ENCODE results near the gene PNLIPRP3. TPM values are rescaled to one million over a fixed set of nuclear protein-coding genes. Genes with fewer than 3 reads are reported as not detected.

The PNLIPRP3 gene
- total RNA-seq, 4 donors from 2014 or later = 0.40 TPM; not detected in 3

DNA sequence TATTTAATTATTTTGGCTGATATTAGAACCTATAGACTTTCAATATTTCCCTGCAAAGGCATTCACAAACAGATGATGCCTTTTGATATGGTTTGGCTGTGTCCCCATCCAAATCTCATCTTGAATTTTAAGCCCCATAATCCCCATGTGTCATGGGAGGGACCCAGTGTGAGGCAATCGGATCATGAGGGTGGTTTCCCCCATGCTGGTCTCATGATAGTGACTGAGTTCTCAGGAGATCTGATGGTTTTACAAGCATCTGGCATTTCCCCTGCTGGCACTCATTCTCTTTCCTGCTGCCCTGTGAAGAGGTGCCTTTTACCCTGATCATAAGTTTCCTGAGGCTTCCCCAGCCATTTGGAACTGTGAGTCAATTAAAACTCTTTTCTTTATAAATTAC, 9.3 kb upstream of the PNLIPRP3 start:
- no peaks in the 10 kb centered on the region for H3K9me3 ChIP-seq
- DNase-seq = no peak
- H3K27me3 ChIP-seq = no peaks in the 10 kb centered on the region
- no peaks in the 10 kb centered on the region for H3K36me3 ChIP-seq
- no peak overlapping the region for H3K4me3 ChIP-seq
- H3K4me1 ChIP-seq = no peaks in the 10 kb centered on the region
- no peak overlapping the region for H3K27ac ChIP-seq
- TF ChIP-seq POLR2A (IDR thresholded peaks at IDR 0.05) = no peak
- TF ChIP-seq, protein P1, sequence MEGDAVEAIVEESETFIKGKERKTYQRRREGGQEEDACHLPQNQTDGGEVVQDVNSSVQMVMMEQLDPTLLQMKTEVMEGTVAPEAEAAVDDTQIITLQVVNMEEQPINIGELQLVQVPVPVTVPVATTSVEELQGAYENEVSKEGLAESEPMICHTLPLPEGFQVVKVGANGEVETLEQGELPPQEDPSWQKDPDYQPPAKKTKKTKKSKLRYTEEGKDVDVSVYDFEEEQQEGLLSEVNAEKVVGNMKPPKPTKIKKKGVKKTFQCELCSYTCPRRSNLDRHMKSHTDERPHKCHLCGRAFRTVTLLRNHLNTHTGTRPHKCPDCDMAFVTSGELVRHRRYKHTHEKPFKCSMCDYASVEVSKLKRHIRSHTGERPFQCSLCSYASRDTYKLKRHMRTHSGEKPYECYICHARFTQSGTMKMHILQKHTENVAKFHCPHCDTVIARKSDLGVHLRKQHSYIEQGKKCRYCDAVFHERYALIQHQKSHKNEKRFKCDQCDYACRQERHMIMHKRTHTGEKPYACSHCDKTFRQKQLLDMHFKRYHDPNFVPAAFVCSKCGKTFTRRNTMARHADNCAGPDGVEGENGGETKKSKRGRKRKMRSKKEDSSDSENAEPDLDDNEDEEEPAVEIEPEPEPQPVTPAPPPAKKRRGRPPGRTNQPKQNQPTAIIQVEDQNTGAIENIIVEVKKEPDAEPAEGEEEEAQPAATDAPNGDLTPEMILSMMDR (IDR thresholded peaks at IDR 0.05) = no peak

DNA sequence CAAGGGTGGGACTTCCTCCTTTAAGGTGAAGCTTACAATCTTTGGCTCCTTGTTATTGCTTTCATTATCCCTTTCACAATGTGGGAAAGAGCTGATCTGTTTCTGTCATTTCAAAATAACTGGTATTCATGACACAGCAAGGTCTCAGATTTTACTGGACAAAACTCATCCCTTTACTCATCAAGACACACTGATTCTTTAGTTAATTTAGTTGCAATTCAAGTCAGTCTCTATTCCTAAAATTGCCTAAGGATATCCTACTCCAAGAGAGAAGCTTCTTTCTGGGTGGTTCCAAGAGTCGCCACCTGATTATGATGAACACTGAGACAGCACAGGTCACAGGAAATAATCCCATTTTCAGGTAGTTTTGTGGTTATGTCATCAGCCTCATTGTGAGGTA, 5.8 kb upstream of the PNLIPRP3 start:
- DNase-seq = no peak
- Histone ChIP-seq H3K9me3 (no peaks in the 10 kb centered on the region), H3K4me1 (no peaks in the 10 kb centered on the region), H3K4me3 (no peak overlapping the region), H3K27me3 (no peaks in the 10 kb centered on the region), H3K27ac (no peak overlapping the region), H3K36me3 (no peaks in the 10 kb centered on the region)
- no peak for TF ChIP-seq POLR2A (IDR thresholded peaks at IDR 0.05)
- TF ChIP-seq, protein P1 (IDR thresholded peaks at IDR 0.05) = no peak

DNA sequence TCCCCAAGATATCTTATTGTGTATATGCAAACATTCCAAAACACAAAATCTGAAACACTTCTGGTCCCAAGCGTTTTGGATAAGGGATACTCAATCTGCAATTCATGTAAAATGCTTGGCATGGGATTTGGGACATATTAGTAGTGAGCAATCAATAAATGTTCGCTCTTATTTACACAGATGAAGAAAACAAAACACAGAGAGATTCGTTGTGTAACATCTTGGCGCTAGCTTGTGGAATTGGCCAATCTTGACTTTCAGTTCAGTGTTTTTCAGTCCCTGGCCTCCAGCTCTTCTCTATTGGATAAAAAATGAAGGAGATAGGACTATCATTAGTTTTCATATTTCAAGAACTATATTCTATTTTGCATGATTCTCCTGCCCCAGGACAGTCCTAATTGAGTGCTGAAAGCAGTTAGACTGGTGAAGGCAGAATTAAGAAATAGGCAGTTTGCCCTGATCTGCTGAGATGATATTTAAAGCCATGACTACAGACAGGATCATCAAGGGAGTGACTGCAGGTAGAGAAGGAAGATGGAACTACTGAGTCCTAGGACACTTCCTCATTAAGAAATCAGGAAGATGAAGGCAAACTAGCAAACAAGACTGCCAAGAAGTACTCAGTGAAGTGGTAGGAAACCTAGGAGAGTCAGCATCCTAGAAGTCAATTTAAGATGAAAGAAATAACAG, 1.8 kb downstream of the PNLIPRP3 start:
- no peaks in the 10 kb centered on the region for H3K27me3 ChIP-seq
- TF ChIP-seq POLR2A (IDR thresholded peaks at IDR 0.05) = no peak
- TF ChIP-seq, protein P1 (IDR thresholded peaks at IDR 0.05) = no peak
- H3K36me3 ChIP-seq = no peaks in the 10 kb centered on the region
- H3K4me3 ChIP-seq = no peak overlapping the region
- H3K9me3 ChIP-seq = no peaks in the 10 kb centered on the region
- no peak overlapping the region for H3K27ac ChIP-seq
- H3K4me1 ChIP-seq = no peaks in the 10 kb centered on the region
- no peak for DNase-seq

DNA sequence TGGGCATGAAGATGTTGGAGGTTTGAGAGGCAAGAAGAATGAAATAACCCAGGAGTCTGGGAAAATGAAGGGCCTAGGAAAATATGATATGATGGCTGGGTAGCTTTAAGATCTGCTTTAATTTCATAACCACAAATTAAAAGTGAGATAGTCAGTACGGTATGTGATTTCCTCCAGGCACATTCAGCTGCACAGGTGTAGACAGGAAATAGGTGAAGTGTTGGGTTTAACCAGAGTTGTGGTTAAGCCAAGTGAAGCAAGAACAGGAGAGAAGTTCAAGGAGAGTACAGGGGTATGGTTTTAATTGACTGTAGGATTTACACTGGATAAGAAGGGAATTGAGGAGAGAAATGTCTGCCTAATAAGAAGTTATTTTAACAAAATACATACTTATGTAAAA, 2.6 kb downstream of the PNLIPRP3 start:
- TF ChIP-seq POLR2A (IDR thresholded peaks at IDR 0.05) = no peak
- TF ChIP-seq, protein P1 (IDR thresholded peaks at IDR 0.05) = no peak
- DNase-seq = no peak
- Histone ChIP-seq H3K27me3 (no peaks in the 10 kb centered on the region), H3K4me1 (no peaks in the 10 kb centered on the region), H3K9me3 (no peaks in the 10 kb centered on the region), H3K27ac (no peak overlapping the region), H3K36me3 (no peaks in the 10 kb centered on the region), H3K4me3 (no peak overlapping the region)

DNA sequence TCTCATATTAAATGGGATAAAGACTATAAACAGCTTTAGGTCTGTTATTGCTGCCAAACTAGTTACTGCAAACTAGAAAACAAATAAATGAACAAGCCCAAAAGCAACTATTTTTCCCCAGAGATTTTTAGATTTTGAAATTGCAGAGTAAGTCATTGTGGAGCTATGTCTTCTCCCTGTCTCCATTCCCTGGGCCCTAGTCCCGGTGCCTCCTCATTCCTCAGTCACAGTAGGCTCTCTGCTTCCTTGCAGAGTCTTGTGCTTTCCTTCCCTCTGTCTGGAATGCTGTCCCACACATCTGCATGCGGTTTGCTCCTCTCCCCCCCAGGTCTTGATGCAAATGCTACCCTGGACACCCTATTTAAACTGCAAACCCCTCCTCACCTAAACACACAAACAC, 4.0 kb downstream of the PNLIPRP3 start:
- Histone ChIP-seq H3K36me3 (no peaks in the 10 kb centered on the region), H3K4me1 (no peaks in the 10 kb centered on the region), H3K27ac (no peak overlapping the region), H3K4me3 (no peak overlapping the region), H3K9me3 (no peaks in the 10 kb centered on the region), H3K27me3 (no peaks in the 10 kb centered on the region)
- TF ChIP-seq, protein P1 (IDR thresholded peaks at IDR 0.05) = no peak
- no peak for TF ChIP-seq POLR2A (IDR thresholded peaks at IDR 0.05)
- no peak for DNase-seq
